ENCODE measurements around the gene KCNG3. TPM values are rescaled to one million over a fixed set of nuclear protein-coding genes. Genes with fewer than 3 reads are reported as not detected.

KCNG3 gene
- total RNA-seq (ENCODE audit: low replicate concordance) = not detected in 2 replicates

GRCh38 chr2:42493468-42494354 lies at the start of gene KCNG3:
KCNG3 (minus strand) TSS chr2:42493982; CDS start chr2:42493501, 481 bp downstream.

Other genes with a start within 250 kb of the KCNG3 start
- gene COX7A2L, start 132.8 kb downstream of the KCNG3 start, total RNA-seq (ENCODE audit: low replicate concordance) = 118 and 199 TPM in 2 replicates
- gene MTA3, start 74.7 kb upstream of the KCNG3 start, total RNA-seq (ENCODE audit: low replicate concordance) = 20.6 and 23.6 TPM in 2 replicates

Data from smooth muscle cell of the coronary artery (primary cell).